ENCODE results near the gene RTEL1. TPM values are rescaled to one million over a fixed set of nuclear protein-coding genes. Genes with fewer than 3 reads are reported as not detected.

The RTEL1 gene
- total and polyA plus RNA-seq, 9 of the 15 experiments (the other 6 are each of a cell fraction or from before 2014, with no cell fraction given): 0.36 to 61.0 (median 17.9) TPM

GRCh38 chr20:63740070-63740626 is 82.0 kb downstream of the RTEL1 start (continued):
- TF ChIP-seq ZNF347 (CRISPR knock-in tag; IDR thresholded peaks at IDR 0.05; ENCODE audit: low read depth) (no peak), KDM5B (IDR thresholded peaks at IDR 0.05; ENCODE audit: insufficient replicate concordance, low read depth, low read length) (peak; percentile 41), SMARCE1 (IDR thresholded peaks at IDR 0.05) (no peak), POLR2B (IDR thresholded peaks at IDR 0.05; ENCODE audit: low read depth, partially characterized antibody) (no peak), TARDBP (IDR thresholded peaks at IDR 0.05) (peak; percentile 29; the same call in 1 of the 2 replicates), ZFP1 (CRISPR knock-in tag; IDR thresholded peaks at IDR 0.05) (no peak), BCOR (IDR thresholded peaks at IDR 0.05) (no peak), ZNF584 (CRISPR knock-in tag; IDR thresholded peaks at IDR 0.05; ENCODE audit: low read depth) (no peak), JUND (IDR thresholded peaks at IDR 0.05; ENCODE audit: borderline replicate concordance, low read depth, low read length) (no peak), JUND (tag; IDR thresholded peaks at IDR 0.05; ENCODE audit: borderline replicate concordance, low read depth, low read length) (no peak), ZNF24 (IDR thresholded peaks at IDR 0.05) (no peak), NEUROD1 (IDR thresholded peaks at IDR 0.05; ENCODE audit: borderline replicate concordance, low read depth, low read length, partially characterized antibody) (no peak), NCOA4 (IDR thresholded peaks at IDR 0.05; ENCODE audit: partially characterized antibody) (no peak), SMC3 (conservative IDR thresholded peaks at IDR 0.05; ENCODE audit: insufficient read depth, low read depth, low read length) (no peak), TEAD1 (CRISPR knock-in tag; IDR thresholded peaks at IDR 0.05) (no peak), CHD2 (IDR thresholded peaks at IDR 0.05; ENCODE audit: low read depth, low read length) (no peak), ZNF507 (tag; conservative IDR thresholded peaks at IDR 0.05) (no peak), RFX5 (IDR thresholded peaks at IDR 0.05; ENCODE audit: low read depth, low read length) (no peak), ATF7 (IDR thresholded peaks at IDR 0.05) (no peak), ZNF76 (CRISPR knock-in tag; IDR thresholded peaks at IDR 0.05; ENCODE audit: borderline replicate concordance) (no peak), JUN (IDR thresholded peaks at IDR 0.05; ENCODE audit: borderline replicate concordance, low read depth, low read length) (no peak), JUN (CRISPR knock-in tag; IDR thresholded peaks at IDR 0.05; ENCODE audit: borderline replicate concordance) (no peak), ELF1 (tag; IDR thresholded peaks at IDR 0.05) (no peak), PRPF4 (IDR thresholded peaks at IDR 0.05; ENCODE audit: insufficient read depth, low read depth, low read length, poor library complexity, severe bottlenecking) (no peak)
- TF ChIP-seq, protein P1, sequence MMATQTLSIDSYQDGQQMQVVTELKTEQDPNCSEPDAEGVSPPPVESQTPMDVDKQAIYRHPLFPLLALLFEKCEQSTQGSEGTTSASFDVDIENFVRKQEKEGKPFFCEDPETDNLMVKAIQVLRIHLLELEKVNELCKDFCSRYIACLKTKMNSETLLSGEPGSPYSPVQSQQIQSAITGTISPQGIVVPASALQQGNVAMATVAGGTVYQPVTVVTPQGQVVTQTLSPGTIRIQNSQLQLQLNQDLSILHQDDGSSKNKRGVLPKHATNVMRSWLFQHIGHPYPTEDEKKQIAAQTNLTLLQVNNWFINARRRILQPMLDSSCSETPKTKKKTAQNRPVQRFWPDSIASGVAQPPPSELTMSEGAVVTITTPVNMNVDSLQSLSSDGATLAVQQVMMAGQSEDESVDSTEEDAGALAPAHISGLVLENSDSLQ (IDR thresholded peaks at IDR 0.05): no peak
- TF ChIP-seq, protein P2, sequence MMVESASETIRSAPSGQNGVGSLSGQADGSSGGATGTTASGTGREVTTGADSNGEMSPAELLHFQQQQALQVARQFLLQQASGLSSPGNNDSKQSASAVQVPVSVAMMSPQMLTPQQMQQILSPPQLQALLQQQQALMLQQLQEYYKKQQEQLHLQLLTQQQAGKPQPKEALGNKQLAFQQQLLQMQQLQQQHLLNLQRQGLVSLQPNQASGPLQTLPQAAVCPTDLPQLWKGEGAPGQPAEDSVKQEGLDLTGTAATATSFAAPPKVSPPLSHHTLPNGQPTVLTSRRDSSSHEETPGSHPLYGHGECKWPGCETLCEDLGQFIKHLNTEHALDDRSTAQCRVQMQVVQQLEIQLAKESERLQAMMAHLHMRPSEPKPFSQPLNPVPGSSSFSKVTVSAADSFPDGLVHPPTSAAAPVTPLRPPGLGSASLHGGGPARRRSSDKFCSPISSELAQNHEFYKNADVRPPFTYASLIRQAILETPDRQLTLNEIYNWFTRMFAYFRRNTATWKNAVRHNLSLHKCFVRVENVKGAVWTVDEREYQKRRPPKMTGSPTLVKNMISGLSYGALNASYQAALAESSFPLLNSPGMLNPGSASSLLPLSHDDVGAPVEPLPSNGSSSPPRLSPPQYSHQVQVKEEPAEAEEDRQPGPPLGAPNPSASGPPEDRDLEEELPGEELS (CRISPR knock-in tag; IDR thresholded peaks at IDR 0.05; ENCODE audit: borderline replicate concordance): 0 out of 2 replicates have a peak, but pooled peaks have one; percentile 37
- TF ChIP-seq, protein P3, sequence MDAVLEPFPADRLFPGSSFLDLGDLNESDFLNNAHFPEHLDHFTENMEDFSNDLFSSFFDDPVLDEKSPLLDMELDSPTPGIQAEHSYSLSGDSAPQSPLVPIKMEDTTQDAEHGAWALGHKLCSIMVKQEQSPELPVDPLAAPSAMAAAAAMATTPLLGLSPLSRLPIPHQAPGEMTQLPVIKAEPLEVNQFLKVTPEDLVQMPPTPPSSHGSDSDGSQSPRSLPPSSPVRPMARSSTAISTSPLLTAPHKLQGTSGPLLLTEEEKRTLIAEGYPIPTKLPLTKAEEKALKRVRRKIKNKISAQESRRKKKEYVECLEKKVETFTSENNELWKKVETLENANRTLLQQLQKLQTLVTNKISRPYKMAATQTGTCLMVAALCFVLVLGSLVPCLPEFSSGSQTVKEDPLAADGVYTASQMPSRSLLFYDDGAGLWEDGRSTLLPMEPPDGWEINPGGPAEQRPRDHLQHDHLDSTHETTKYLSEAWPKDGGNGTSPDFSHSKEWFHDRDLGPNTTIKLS (IDR thresholded peaks at IDR 0.05; ENCODE audit: borderline replicate concordance, low read depth): no peak
